Activated CD8-positive, alpha-beta memory T cell treated with anti-CD3 and anti-CD28 coated beads, Interleukin-2, amount 10 ng/mL, durations not matched to agents 7 days and 5 days (primary cell): ENCODE data around the gene COL24A1. TPM values are rescaled to one million over a fixed set of nuclear protein-coding genes. Genes with fewer than 3 reads are reported as not detected.
"Not testable (repeated sequence)": the region's sequence is repeated elsewhere in the genome, so short reads cannot be mapped to it uniquely, and the experiment has no call there.

ENCODE experiments used
- ATAC-seq: fragments of 150-1000 bp; cut with Tn5 transposase; one replicate; pipeline ENCODE4 v1.10.0; 2021; ENCODE audit warnings: moderate library complexity
- CTCF ChIA-PET: fragments of 350-600 bp; sonication (Branson Sonifier 250); formaldehyde crosslinking; loops from one replicate; lab custom pipeline; 2021; ENCODE audit warnings: antibody characterized with exemption; lab: Charles Lee
- DNase-seq: peaks from one replicate; pipeline ENCODE4 v3.0.0-alpha.2; 2020
- H3K27ac Mint-ChIP-seq: one replicate; pipeline ENCODE4 v1.8.0; 2021; ENCODE audit warnings: mild to moderate bottlenecking, mixed read lengths
- H3K27me3 Mint-ChIP-seq: one replicate; pipeline ENCODE4 v1.8.0; 2021; ENCODE audit warnings: mixed read lengths
- H3K36me3 Mint-ChIP-seq: one replicate; pipeline ENCODE4 v1.8.0; 2021; ENCODE audit warnings: mild to moderate bottlenecking, mixed read lengths
- H3K4me1 Mint-ChIP-seq: one replicate; pipeline ENCODE4 v1.8.0; 2021; ENCODE audit warnings: mixed read lengths
- H3K4me3 Mint-ChIP-seq: one replicate; pipeline ENCODE4 v1.8.0; 2021; ENCODE audit warnings: mild to moderate bottlenecking, moderate library complexity, mixed read lengths
- H3K9me3 Mint-ChIP-seq: one replicate; pipeline ENCODE4 v1.8.0; 2022; ENCODE audit warnings: low read depth, mixed read lengths
- total RNA-seq, 2 experiments: library from RNA; stranded (reverse); gene quantifications; one replicate each; pipeline ENCODE4 v1.2.3, GENCODE V29; 2021

COL24A1 gene
- total RNA-seq, 2 experiments from 2014 or later = not detected

DNA sequence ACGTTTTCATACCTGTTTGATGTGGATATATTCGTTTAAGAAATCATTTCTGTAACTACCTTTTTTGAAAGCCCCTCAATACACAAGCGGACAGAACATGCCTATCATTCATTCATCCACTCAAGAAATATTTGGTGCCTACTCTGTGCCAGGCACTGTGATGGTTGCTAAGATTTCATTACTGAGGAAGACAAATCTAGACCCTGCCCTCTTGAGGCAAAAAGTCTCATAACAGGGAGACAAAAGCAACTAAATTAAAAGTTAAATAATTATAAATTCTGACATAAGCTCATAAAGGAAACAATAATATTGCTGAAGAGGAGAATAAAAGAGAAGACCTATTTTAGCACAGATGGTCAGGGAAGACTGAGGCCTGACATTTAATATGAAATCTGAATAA lies 244.8 kb downstream of the COL24A1 start:
- no peaks in the 10 kb centered on the region for H3K4me1 Mint-ChIP-seq
- H3K27me3 Mint-ChIP-seq = no peaks in the 10 kb centered on the region
- H3K4me3 Mint-ChIP-seq = no peak overlapping the region
- no peak for ATAC-seq
- DNase-seq = no peak
- H3K36me3 Mint-ChIP-seq = no peaks in the 10 kb centered on the region
- no peaks in the 10 kb centered on the region for H3K9me3 Mint-ChIP-seq
- CTCF ChIA-PET = no interaction called here
- H3K27ac Mint-ChIP-seq = no peak overlapping the region

DNA sequence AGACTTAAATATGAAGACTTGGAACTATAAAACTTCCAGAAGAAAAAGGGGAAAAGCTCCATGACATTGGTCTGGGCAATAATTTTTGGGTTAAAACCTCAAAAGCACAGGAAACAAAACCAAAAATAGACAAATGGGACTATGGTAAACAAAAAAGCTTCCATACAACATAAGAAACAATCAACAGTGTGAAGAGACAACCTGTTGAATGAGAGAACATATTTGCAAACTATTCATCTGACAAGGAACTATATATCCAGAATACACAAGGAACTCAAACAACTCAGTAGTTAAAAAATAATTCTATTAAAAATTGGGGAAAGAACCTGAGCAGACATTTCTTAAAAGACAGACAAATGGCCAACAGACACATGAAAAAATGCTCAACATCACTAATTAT lies 255.7 kb downstream of the COL24A1 start:
- no peak overlapping the region for H3K27ac Mint-ChIP-seq
- H3K36me3 Mint-ChIP-seq = no peaks in the 10 kb centered on the region
- no peaks in the 10 kb centered on the region for H3K9me3 Mint-ChIP-seq
- CTCF ChIA-PET = no interaction called here
- DNase-seq (no peak), ATAC-seq (no peak)
- H3K27me3 Mint-ChIP-seq = no peaks in the 10 kb centered on the region
- H3K4me3 Mint-ChIP-seq = no peak overlapping the region
- H3K4me1 Mint-ChIP-seq = no peaks in the 10 kb centered on the region

DNA sequence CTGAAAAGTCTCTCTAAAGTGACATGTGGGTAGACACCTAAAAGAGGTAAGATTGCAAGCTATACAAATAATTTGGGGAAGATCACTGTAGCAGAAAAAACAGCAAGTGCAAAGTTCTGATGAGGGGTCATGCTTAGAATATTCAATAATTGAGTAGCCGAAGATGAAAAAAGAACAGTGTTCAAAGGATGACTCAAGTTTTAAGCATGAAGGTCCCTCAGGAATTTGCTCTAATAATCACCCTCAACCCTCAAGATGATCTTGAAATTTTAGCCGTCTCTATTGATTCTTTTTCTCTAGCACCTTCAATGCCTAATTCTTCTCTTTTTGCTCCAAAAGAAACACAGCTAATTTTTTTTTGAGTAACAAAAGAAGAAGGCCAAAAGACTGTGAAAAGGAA lies 257.7 kb downstream of the COL24A1 start:
- H3K4me3 Mint-ChIP-seq = no peak overlapping the region
- H3K27ac Mint-ChIP-seq = no peak overlapping the region
- no peaks in the 10 kb centered on the region for H3K36me3 Mint-ChIP-seq
- H3K27me3 Mint-ChIP-seq = no peaks in the 10 kb centered on the region
- H3K4me1 Mint-ChIP-seq = no peaks in the 10 kb centered on the region
- ATAC-seq = no peak
- CTCF ChIA-PET = no interaction called here
- no peaks in the 10 kb centered on the region for H3K9me3 Mint-ChIP-seq
- DNase-seq = no peak

DNA sequence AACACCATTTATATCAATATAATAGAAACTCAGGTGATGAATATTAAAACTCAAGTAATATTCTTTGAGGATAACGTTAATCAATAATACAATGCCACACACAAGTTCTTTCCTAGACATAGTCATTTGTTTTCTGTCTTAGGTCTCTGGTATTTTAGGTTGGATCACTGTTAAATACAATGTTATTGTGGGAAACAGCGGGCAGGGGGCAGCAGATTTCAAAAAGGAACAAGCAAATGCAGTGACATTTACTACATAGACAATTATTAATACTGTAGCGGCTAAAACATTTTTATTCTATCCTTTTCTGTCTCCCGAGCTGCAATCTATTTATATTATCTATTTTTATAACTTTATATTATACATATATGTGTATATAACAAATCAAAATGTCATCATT lies 261.9 kb downstream of the COL24A1 start:
- Mint-ChIP-seq H3K9me3 (no peaks in the 10 kb centered on the region), H3K36me3 (no peaks in the 10 kb centered on the region), H3K27me3 (no peaks in the 10 kb centered on the region), H3K27ac (no peak overlapping the region), H3K4me3 (no peak overlapping the region), H3K4me1 (no peaks in the 10 kb centered on the region)
- CTCF ChIA-PET = no interaction called here
- ATAC-seq = no peak
- DNase-seq = no peak

DNA sequence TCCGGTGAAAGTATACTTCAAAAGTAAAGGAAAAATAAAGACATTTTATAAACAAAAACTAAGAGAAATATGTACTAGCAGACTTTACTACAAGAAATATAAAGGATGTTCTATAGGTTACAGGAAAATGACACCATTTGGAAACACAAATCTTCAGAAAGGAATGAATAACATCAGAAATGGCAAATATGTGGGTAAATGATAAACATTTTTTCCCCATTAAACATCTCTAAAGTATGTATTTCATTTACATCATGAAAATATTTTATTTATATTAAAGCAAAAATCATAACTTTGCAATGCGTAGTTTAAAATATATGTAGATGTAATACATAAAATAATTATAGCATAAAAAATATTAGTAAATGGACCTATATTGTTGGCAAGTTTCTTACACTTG lies 264.2 kb downstream of the COL24A1 start:
- DNase-seq = no peak
- no peaks in the 10 kb centered on the region for H3K27me3 Mint-ChIP-seq
- CTCF ChIA-PET = no interaction called here

DNA sequence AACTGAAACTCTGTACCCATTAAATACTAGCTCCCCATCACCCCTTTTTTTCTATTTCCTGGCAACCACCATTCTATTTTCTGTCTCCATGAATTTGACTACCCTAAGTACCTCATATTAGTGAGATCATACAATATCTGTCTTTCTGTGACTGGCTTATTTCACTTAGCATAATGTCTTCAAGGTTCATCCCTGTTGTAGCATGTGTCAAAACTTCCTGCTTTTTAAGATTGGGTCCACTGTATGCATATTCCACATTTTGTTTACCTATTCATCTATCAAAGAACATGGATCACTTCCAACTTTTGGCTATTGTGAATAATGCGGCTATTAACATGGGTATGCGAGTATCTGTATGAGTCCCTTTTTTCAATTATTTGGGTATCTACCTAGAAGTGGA lies 266.7 kb downstream of the COL24A1 start:
- Mint-ChIP-seq H3K27ac (no peak overlapping the region), H3K27me3 (no peaks in the 10 kb centered on the region), H3K36me3 (no peaks in the 10 kb centered on the region), H3K4me1 (no peaks in the 10 kb centered on the region), H3K4me3 (no peak overlapping the region), H3K9me3 (no peaks in the 10 kb centered on the region)
- CTCF ChIA-PET = no interaction called here
- DNase-seq (no peak), ATAC-seq (no peak)

More for the DNA sequence above, 264.2 kb downstream of the COL24A1 start:
- no peaks in the 10 kb centered on the region for H3K9me3 Mint-ChIP-seq
- H3K4me3 Mint-ChIP-seq = no peak overlapping the region
- no peak overlapping the region for H3K27ac Mint-ChIP-seq
- ATAC-seq = no peak
- H3K36me3 Mint-ChIP-seq = no peaks in the 10 kb centered on the region
- H3K4me1 Mint-ChIP-seq = no peaks in the 10 kb centered on the region

DNA sequence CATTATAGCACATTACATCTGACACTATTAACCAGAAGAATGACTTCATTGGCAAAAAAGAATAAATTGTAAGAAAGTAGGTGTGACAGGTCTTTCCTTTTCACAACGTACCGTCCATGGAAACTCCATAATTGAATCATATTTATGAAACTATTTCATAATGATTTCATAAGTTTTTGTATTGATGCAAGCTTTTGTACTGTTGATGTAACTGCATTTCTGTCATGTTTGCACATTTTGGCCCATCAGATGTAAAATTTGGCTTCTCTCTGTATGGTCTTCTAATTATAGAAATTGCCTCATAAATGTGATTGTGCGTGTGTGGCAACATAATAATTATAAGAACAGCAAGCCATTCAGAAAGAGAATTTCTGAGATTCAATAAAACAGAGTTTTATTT lies 267.7 kb downstream of the COL24A1 start:
- H3K4me1 Mint-ChIP-seq = no peaks in the 10 kb centered on the region
- ATAC-seq = no peak
- no peaks in the 10 kb centered on the region for H3K9me3 Mint-ChIP-seq
- no peaks in the 10 kb centered on the region for H3K36me3 Mint-ChIP-seq
- H3K4me3 Mint-ChIP-seq = no peak overlapping the region
- no peak for DNase-seq
- H3K27ac Mint-ChIP-seq = no peak overlapping the region
- CTCF ChIA-PET = no interaction called here
- no peaks in the 10 kb centered on the region for H3K27me3 Mint-ChIP-seq

DNA sequence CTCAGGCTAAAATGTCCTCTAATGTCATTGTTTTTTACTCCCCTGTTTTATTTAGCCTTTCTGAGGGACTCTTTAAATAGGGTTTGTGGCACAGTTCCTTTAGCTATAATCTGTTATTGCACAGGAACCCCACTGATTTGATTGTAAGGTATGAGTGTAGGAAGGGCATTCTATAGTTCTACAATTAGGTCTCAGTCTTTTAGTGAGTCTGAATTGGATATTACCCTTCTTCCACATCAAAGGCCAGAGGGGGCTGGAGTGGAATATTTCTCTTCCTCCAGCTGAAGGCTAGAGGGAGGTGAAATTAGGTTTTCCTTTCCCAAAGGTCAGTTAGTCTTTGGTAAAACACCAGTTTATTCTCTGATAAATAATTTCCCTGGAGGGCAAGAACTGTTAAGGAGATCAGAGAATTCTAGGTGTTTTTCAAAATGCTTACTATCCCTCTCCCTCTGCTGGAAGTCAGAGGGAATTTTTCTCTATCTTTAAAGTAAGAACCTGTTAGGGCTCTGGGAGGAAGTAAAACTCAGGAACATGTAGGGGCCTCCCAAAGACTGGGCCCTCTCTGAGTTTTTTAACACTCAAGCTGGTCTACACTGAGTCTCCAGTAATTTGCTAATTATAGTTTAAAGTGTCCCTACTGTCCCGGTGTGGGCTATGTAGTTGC lies 272.1 kb downstream of the COL24A1 start:
- H3K36me3 Mint-ChIP-seq = no peaks in the 10 kb centered on the region

DNA sequence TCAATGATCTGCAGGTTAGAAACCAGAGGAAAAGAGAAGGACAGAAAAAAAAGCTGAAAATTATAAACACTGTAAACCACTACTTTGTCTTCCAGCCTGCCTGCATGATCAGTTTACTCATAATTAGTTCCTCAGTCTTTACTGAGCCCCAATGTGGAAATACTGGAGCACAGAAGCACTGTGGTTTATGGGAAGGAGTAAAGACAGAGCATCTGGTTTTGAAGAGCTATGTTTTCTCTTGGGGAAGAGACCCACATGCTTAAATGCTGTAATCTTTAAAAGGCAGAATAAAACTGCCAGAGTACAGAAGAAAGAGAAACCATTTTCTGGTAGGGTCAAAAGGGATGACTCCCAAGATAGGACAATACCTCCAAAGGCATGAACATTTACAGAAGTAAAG lies 289.4 kb downstream of the COL24A1 start:
- H3K36me3 Mint-ChIP-seq = no peaks in the 10 kb centered on the region
- H3K4me1 Mint-ChIP-seq = no peaks in the 10 kb centered on the region
- no peak overlapping the region for H3K4me3 Mint-ChIP-seq
- DNase-seq (no peak), ATAC-seq (no peak)
- H3K27ac Mint-ChIP-seq = no peak overlapping the region
- CTCF ChIA-PET = no interaction called here
- H3K27me3 Mint-ChIP-seq = no peaks in the 10 kb centered on the region
- H3K9me3 Mint-ChIP-seq = no peaks in the 10 kb centered on the region

More for the DNA sequence above, 272.1 kb downstream of the COL24A1 start:
- no peak for ATAC-seq
- H3K4me1 Mint-ChIP-seq = no peaks in the 10 kb centered on the region
- no peak overlapping the region for H3K27ac Mint-ChIP-seq
- H3K4me3 Mint-ChIP-seq = no peak overlapping the region
- no peaks in the 10 kb centered on the region for H3K9me3 Mint-ChIP-seq
- no peaks in the 10 kb centered on the region for H3K27me3 Mint-ChIP-seq
- CTCF ChIA-PET = no interaction called here
- no peak for DNase-seq

DNA sequence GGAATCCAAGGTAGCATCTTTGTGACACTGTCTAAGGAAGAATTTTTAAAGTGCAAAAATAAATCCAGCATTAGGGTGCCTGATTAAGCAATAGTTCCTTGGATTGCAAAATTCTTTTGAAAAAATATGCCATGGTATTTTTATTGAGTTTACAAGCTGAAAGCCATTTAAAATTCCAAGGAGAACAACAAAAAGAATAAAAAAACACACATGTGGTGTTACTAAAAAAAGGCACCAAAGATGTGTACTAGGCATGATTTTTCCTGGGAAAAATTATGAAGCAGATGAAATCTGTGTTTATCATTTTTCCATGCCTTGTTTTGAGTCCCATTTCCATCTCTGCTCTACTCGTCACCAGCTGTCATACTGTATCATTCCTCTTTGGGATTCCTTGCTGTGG lies 291.4 kb downstream of the COL24A1 start:
- Mint-ChIP-seq H3K4me3 (no peak overlapping the region), H3K4me1 (no peaks in the 10 kb centered on the region), H3K9me3 (no peaks in the 10 kb centered on the region), H3K27me3 (no peaks in the 10 kb centered on the region), H3K27ac (no peak overlapping the region), H3K36me3 (no peaks in the 10 kb centered on the region)
- no peak for DNase-seq
- ATAC-seq = no peak
- CTCF ChIA-PET = no interaction called here

DNA sequence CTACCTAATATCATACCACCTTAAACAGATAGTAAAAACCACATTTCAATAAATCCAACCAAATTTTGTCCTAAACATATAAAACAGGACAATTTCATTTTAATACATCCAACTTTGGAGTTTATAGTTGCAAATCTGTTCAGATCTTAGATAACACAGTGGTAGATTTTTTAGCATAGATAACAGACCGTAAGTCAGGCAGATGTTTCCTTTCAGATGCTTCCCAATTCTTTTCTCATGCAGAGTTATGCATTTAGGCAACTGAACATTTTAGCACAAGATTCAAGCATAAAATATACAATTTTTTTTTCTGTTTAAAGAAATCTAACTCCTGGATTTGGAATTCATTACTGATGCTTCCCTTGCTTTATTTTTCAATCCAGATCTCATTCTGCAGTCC lies 291.8 kb downstream of the COL24A1 start:
- ATAC-seq = no peak
- H3K9me3 Mint-ChIP-seq = no peaks in the 10 kb centered on the region
- DNase-seq = no peak
- no peak overlapping the region for H3K27ac Mint-ChIP-seq
- no peaks in the 10 kb centered on the region for H3K4me1 Mint-ChIP-seq
- H3K4me3 Mint-ChIP-seq = no peak overlapping the region
- no peaks in the 10 kb centered on the region for H3K36me3 Mint-ChIP-seq
- CTCF ChIA-PET = no interaction called here
- no peaks in the 10 kb centered on the region for H3K27me3 Mint-ChIP-seq

DNA sequence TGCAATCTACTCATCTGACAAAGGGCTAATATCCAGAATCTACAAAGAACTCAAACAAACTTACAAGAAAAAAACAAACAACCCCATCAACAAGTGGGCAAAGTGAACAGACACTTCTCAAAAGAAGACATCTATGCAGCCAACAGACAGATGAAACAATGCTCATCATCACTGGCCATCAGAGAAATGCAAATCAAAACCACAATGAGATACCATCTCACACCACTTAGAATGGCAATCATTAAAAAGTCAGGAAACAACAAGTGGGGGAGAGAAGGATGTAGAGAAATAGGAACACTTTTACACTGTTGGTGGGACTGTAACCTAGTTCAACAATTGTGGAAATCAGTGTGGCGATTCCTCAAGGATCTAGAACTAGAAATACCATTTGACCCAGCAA lies 292.9 kb downstream of the COL24A1 start:
- H3K27ac Mint-ChIP-seq, H3K4me1 Mint-ChIP-seq, ATAC-seq, DNase-seq, H3K4me3 Mint-ChIP-seq, H3K36me3 Mint-ChIP-seq, H3K9me3 Mint-ChIP-seq, CTCF ChIA-PET, H3K27me3 Mint-ChIP-seq: not testable (repeated sequence)

DNA sequence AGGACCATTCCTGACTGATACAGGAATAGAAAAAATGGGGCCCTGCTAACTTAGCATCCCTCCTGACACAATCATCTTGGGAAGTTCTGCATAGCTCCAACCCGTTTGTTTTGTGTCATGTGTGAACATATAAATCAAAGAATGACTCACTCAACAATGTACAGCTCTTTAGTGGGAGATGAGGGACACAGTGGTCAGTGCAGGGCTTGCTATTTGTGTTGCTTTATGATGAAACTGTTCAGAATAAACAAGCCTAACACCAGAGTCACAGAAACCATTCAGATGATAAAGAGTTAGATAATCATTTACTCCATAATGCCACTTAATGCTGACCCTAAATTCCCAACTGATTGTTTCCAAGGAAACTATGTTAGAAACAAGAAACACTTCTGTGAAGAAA lies 294.1 kb downstream of the COL24A1 start:
- CTCF ChIA-PET = no interaction called here
- DNase-seq (no peak), ATAC-seq (no peak)
- H3K4me1 Mint-ChIP-seq = no peaks in the 10 kb centered on the region
- no peaks in the 10 kb centered on the region for H3K27me3 Mint-ChIP-seq
- no peak overlapping the region for H3K27ac Mint-ChIP-seq
- no peaks in the 10 kb centered on the region for H3K36me3 Mint-ChIP-seq
- H3K4me3 Mint-ChIP-seq = no peak overlapping the region
- no peaks in the 10 kb centered on the region for H3K9me3 Mint-ChIP-seq

DNA sequence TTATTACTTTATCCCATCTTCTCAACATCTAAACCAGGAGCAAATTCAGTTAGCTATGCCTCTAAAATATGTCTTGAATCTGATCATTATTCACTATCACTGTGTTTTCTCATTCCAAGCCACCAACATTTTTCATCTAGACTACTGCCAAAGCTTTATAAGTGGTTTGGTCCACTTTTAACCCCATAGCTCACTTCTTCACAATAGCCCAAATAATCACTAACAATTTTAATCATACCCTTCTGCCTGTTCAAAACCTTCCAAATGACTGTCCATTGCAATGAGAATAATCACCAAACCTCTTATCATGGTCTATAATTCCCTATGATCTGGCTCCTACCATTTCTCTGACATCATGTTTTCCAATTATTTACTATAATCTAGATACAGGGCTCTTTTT lies 298.6 kb downstream of the COL24A1 start:
- H3K9me3 Mint-ChIP-seq = no peaks in the 10 kb centered on the region

DNA sequence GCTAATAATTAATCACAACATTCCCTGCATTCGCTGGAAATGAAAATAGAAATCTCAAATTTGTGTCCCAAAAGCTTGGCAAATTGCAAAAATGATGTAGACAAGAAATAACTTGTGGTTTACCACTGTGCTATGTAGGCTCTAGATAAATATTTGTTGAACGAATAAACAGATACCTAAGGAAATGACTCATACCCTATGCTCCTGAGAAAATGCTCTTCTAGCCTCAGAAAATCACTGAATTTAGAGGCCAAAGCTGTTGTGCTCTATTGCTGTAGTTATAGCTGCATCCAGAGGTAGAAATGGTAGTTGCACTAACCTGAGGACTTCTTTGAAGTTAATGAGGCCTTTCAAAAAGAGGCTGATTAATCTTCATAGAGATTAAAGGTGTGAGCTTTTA lies 306.3 kb downstream of the COL24A1 start:
- H3K4me1 Mint-ChIP-seq = no peaks in the 10 kb centered on the region
- CTCF ChIA-PET = no interaction called here
- H3K36me3 Mint-ChIP-seq = no peaks in the 10 kb centered on the region
- H3K27me3 Mint-ChIP-seq = no peaks in the 10 kb centered on the region
- DNase-seq (no peak), ATAC-seq (no peak)
- H3K4me3 Mint-ChIP-seq = no peak overlapping the region
- H3K9me3 Mint-ChIP-seq = no peaks in the 10 kb centered on the region
- H3K27ac Mint-ChIP-seq = no peak overlapping the region

More for the DNA sequence above, 298.6 kb downstream of the COL24A1 start:
- H3K27me3 Mint-ChIP-seq = no peaks in the 10 kb centered on the region
- CTCF ChIA-PET = no interaction called here
- H3K4me1 Mint-ChIP-seq = no peaks in the 10 kb centered on the region
- DNase-seq (no peak), ATAC-seq (no peak)
- H3K4me3 Mint-ChIP-seq = no peak overlapping the region
- no peaks in the 10 kb centered on the region for H3K36me3 Mint-ChIP-seq
- no peak overlapping the region for H3K27ac Mint-ChIP-seq
